IPS DF 6.9 (cell line): ENCODE data around the gene HS3ST1.

ENCODE experiments used
- DNase-seq: peaks from one replicate; pipeline ENCODE4 v3.0.0-alpha.2; 2013; ENCODE audit warnings: low read depth, low spot score
- H3K27ac ChIP-seq: one replicate; pipeline ENCODE4 v1.5.1; 2013; ENCODE audit warnings: low read length, control low read depth
- H3K27me3 ChIP-seq: 2 replicates; pipeline ENCODE4 v1.6.1; 2013; ENCODE audit warnings: mild to moderate bottlenecking, low read length; ENCODE audit not compliant: control insufficient read depth, insufficient read depth
- H3K36me3 ChIP-seq: 2 replicates; pipeline ENCODE4 v1.6.1; 2013; ENCODE audit warnings: low read length; ENCODE audit not compliant: control insufficient read depth, insufficient read depth
- H3K4me1 ChIP-seq: 2 replicates; pipeline ENCODE4 v1.6.1; 2013; ENCODE audit warnings: low read length; ENCODE audit not compliant: control insufficient read depth, insufficient read depth
- H3K4me3 ChIP-seq: 2 replicates; pipeline ENCODE4 v1.5.1; 2013; ENCODE audit warnings: mild to moderate bottlenecking, low read length
- H3K9me3 ChIP-seq: 2 replicates; pipeline ENCODE4 v1.6.1; 2013; ENCODE audit warnings: low read length, inconsistent platforms; ENCODE audit not compliant: control insufficient read depth, insufficient read depth
- WGBS: extraction: QIAGEN DNeasy Blood & Tissue Kit; methylation state at CpG from one replicate; pipeline ENCODE4 v1.1.7; 2013; ENCODE audit warnings: mixed read lengths, missing lambda C conversion rate; ENCODE audit not compliant: insufficient read length, insufficient coverage; 5-methylcytosine and 5-hydroxymethylcytosine counted together

The HS3ST1 gene

GRCh38 chr4:11424000-11424399, 4.7 kb downstream of the HS3ST1 start:
- no peak overlapping the region for H3K4me3 ChIP-seq
- H3K36me3 ChIP-seq: no peaks in the 10 kb centered on the region
- H3K9me3 ChIP-seq: no peaks in the 10 kb centered on the region
- WGBS: no CpG with 5 or more reads among the region's 4 CpGs
- no peak for DNase-seq
- no peak overlapping the region for H3K27ac ChIP-seq
- H3K27me3 ChIP-seq: peaks cover 24% of the 10 kb centered on the region
- H3K4me1 ChIP-seq: peaks cover 2% of the 10 kb centered on the region; the same call in 1 of the 2 replicates

GRCh38 chr4:11423465-11423864, 5.2 kb downstream of the HS3ST1 start:
- peaks cover 2% of the 10 kb centered on the region; the same call in 1 of the 2 replicates for H3K4me1 ChIP-seq
- no peaks in the 10 kb centered on the region for H3K9me3 ChIP-seq
- H3K4me3 ChIP-seq: no peak overlapping the region
- peaks cover 24% of the 10 kb centered on the region for H3K27me3 ChIP-seq
- H3K36me3 ChIP-seq: no peaks in the 10 kb centered on the region
- WGBS: no CpG with 5 or more reads among the region's 6 CpGs
- no peak overlapping the region for H3K27ac ChIP-seq
- DNase-seq: no peak

- Histone ChIP-seq H3K27me3 (peaks cover 3% of the 10 kb centered on the region; the same call in 1 of the 2 replicates), H3K27ac (no peak overlapping the region), H3K4me1 (no peaks in the 10 kb centered on the region), H3K9me3 (no peaks in the 10 kb centered on the region), H3K36me3 (no peaks in the 10 kb centered on the region), H3K4me3 (no peak overlapping the region)
- DNase-seq: no peak
- WGBS: no CpG with 5 or more reads among the region's 3 CpGs
Measured at GRCh38 chr4:11421116-11421515, 7.6 kb downstream of the HS3ST1 start.

GRCh38 chr4:11420327-11420726, 8.4 kb downstream of the HS3ST1 start:
- no CpG with 5 or more reads among the region's 8 CpGs for WGBS
- H3K27me3 ChIP-seq: no peaks in the 10 kb centered on the region
- H3K27ac ChIP-seq: no peak overlapping the region
- H3K36me3 ChIP-seq: no peaks in the 10 kb centered on the region
- no peak for DNase-seq
- H3K9me3 ChIP-seq: no peaks in the 10 kb centered on the region
- no peaks in the 10 kb centered on the region for H3K4me1 ChIP-seq
- H3K4me3 ChIP-seq: no peak overlapping the region

- H3K36me3 ChIP-seq: no peaks in the 10 kb centered on the region
- H3K27me3 ChIP-seq: no peaks in the 10 kb centered on the region
- no peaks in the 10 kb centered on the region for H3K9me3 ChIP-seq
- DNase-seq: no peak
- H3K4me3 ChIP-seq: no peak overlapping the region
- H3K27ac ChIP-seq: no peak overlapping the region
- H3K4me1 ChIP-seq: no peaks in the 10 kb centered on the region
Measured at GRCh38 chr4:11418610-11419009, 10.1 kb downstream of the HS3ST1 start.

GRCh38 chr4:11416767-11417113, 12.0 kb downstream of the HS3ST1 start:
- H3K9me3 ChIP-seq: no peaks in the 10 kb centered on the region
- no CpG with 5 or more reads among the region's 3 CpGs for WGBS
- H3K27me3 ChIP-seq: no peaks in the 10 kb centered on the region
- no peak for DNase-seq
- H3K4me1 ChIP-seq: no peaks in the 10 kb centered on the region
- H3K4me3 ChIP-seq: no peak overlapping the region
- no peaks in the 10 kb centered on the region for H3K36me3 ChIP-seq
- H3K27ac ChIP-seq: no peak overlapping the region

DNA sequence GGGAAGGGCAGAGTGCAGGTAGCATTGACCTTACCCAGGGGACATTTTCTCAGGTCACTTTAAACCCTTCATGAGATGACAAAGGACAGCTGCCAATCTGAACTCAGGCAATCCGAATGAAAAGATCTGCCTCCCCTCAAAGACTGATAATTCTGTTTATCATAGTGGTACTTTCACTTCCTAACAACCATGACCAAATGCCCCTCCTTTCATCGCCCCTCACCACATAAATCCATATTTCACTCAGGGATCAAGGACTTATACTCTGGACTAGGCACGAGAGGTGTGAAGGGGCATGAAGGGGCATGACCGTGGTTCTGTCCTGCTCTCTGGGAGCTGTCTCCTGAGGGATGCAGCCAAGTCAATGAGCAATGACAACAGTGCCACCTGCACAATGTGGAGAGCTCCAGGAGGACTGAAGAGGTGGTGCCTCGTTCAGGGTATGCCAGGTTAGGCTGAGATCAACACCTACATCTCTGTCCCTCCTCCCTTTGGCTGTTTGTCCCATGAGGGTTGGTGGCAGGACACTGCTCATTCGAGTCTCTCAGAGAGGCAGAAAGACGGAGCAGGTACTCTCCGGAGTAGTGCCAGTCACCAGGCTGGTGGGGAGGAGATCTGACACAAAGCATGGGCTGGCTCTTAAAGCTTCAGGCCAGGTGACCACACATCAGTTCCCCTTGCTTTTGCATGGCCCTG, 12.5 kb downstream of the HS3ST1 start:
- WGBS: no CpG with 5 or more reads among the region's 8 CpGs
- no peaks in the 10 kb centered on the region for H3K4me1 ChIP-seq
- H3K9me3 ChIP-seq: no peaks in the 10 kb centered on the region
- no peaks in the 10 kb centered on the region for H3K36me3 ChIP-seq
- no peak overlapping the region for H3K4me3 ChIP-seq
- no peak for DNase-seq
- no peaks in the 10 kb centered on the region for H3K27me3 ChIP-seq
- H3K27ac ChIP-seq: no peak overlapping the region

DNA sequence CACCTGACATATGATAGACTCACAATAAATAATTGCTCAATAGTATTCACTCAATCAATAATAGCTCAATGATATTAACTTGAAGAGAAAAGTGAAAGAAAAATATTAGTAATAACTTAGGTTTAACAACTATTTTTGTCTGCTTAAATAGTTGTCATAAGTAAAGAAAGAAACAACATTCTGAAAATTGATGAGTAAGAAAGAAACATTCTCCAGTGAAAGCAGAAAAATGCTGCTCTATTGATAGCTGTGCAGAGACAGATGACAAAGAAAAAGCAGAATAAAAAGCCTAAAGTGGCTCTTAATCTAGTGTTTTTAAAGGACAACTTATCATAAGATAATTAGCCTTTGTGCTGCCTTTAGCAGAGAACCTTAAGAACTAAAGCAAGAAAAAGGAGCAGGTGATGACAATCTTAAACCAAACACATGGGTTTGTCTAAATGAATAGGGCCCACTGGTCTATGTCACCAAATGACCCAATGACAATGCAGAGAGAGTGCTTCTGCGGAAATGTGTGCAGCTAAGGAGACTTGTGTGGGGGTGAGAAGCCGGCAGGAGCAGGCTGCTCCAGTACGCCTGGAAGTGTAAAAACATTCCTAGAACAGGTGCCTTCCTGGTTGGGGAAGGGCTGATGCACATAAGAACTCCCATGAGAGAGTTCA, 13.2 kb downstream of the HS3ST1 start:
- Histone ChIP-seq H3K4me1 (no peaks in the 10 kb centered on the region), H3K27ac (no peak overlapping the region), H3K4me3 (no peak overlapping the region), H3K27me3 (no peaks in the 10 kb centered on the region), H3K36me3 (no peaks in the 10 kb centered on the region), H3K9me3 (no peaks in the 10 kb centered on the region)
- no peak for DNase-seq
- WGBS: no CpG with 5 or more reads among the region's 3 CpGs

- no peaks in the 10 kb centered on the region for H3K4me1 ChIP-seq
- no peak overlapping the region for H3K27ac ChIP-seq
- no peaks in the 10 kb centered on the region for H3K9me3 ChIP-seq
- H3K4me3 ChIP-seq: no peak overlapping the region
- no peaks in the 10 kb centered on the region for H3K36me3 ChIP-seq
- no CpG with 5 or more reads among the region's 4 CpGs for WGBS
- no peaks in the 10 kb centered on the region for H3K27me3 ChIP-seq
- no peak for DNase-seq
Measured at GRCh38 chr4:11412211-11412610, 16.5 kb downstream of the HS3ST1 start.

GRCh38 chr4:11409632-11410031, 19.1 kb downstream of the HS3ST1 start:
- H3K27me3 ChIP-seq: no peaks in the 10 kb centered on the region
- no peaks in the 10 kb centered on the region for H3K36me3 ChIP-seq
- no CpG with 5 or more reads among the region's 1 CpG for WGBS
- H3K9me3 ChIP-seq: no peaks in the 10 kb centered on the region
- no peak overlapping the region for H3K27ac ChIP-seq
- H3K4me1 ChIP-seq: peaks cover 2% of the 10 kb centered on the region; the same call in 1 of the 2 replicates
- H3K4me3 ChIP-seq: no peak overlapping the region
- no peak for DNase-seq
